A673 (cell line): ENCODE measurements around the gene RPS6KA2. TPM values are rescaled to one million over a fixed set of nuclear protein-coding genes. Genes with fewer than 3 reads are reported as not detected.
"Not testable (repeated sequence)": the region's sequence is repeated elsewhere in the genome, so short reads cannot be mapped to it uniquely, and the experiment has no call there.

Source experiments
- BruUV-seq: library from RNA; stranded (reverse); fragments of 400-500 nt; replicated peaks from 2 replicates; lab custom pipeline; 2021; lab: Mats Ljungman, UMichigan
- CTCF ChIA-PET: fragments of 300-600 bp; sonication (Branson Sonifier 250); formaldehyde crosslinking; loops from one replicate; lab custom pipeline; 2022; ENCODE audit warnings: antibody characterized with exemption; lab: Charles Lee
- POLR2A ChIA-PET: fragments of 300-600 bp; sonication (Branson Sonifier 250); formaldehyde crosslinking; loops from one replicate; lab custom pipeline; 2022; ENCODE audit warnings: antibody characterized with exemption; ENCODE audit not compliant: low non-redundant PET; lab: Charles Lee
- DNase-seq: peaks from one replicate; pipeline ENCODE4 v3.0.0-alpha.2; 2015; ENCODE audit warnings: low spot score
- H3K27ac ChIP-seq: fragments of 200-600 bp; sonication (generic); 2 replicates; pipeline ENCODE4 v1.5.1; 2016; ENCODE audit warnings: mixed run types, low read depth, mild to moderate bottlenecking, mixed read lengths, antibody characterized with exemption, low read length; ENCODE audit not compliant: poor library complexity, severe bottlenecking
- H3K27me3 ChIP-seq: fragments of 200-600 bp; sonication (generic); replicated peaks from 2 replicates; pipeline ENCODE4 v1.6.1; 2017; ENCODE audit warnings: mixed run types, low read depth, mild to moderate bottlenecking, mixed read lengths, antibody characterized with exemption, low read length; ENCODE audit not compliant: insufficient read depth, poor library complexity
- H3K36me3 ChIP-seq: fragments of 200-600 bp; sonication (generic); 2 replicates; pipeline ENCODE4 v1.6.1; 2016; ENCODE audit warnings: mixed run types, mild to moderate bottlenecking, mixed read lengths, antibody characterized with exemption, low read length; ENCODE audit not compliant: insufficient read depth, poor library complexity, severe bottlenecking
- H3K4me1 ChIP-seq: fragments of 200-600 bp; sonication (generic); 2 replicates; pipeline ENCODE4 v1.6.1; 2017; ENCODE audit warnings: mixed run types, mild to moderate bottlenecking, mixed read lengths, antibody characterized with exemption, low read length; ENCODE audit not compliant: insufficient read depth, poor library complexity, severe bottlenecking
- H3K4me3 ChIP-seq: fragments of 200-600 bp; sonication (generic); 2 replicates; pipeline ENCODE4 v1.5.1; 2016; ENCODE audit warnings: low read depth, mixed run types, mild to moderate bottlenecking, mixed read lengths, low read length; ENCODE audit not compliant: poor library complexity, severe bottlenecking
- H3K9me3 ChIP-seq: fragments of 200-600 bp; sonication (generic); 2 replicates; pipeline ENCODE4 v1.6.1; 2016; ENCODE audit warnings: mixed run types, low read depth, mild to moderate bottlenecking, mixed read lengths, antibody characterized with exemption, low read length; ENCODE audit not compliant: poor library complexity, severe bottlenecking
- CTCF ChIP-seq: fragments of 300-800, 200-600 bp; sonication (generic); conservative IDR thresholded peaks from 2 replicates; pipeline ENCODE4 v1.5.1; 2017; ENCODE audit warnings: low read depth, mild to moderate bottlenecking, antibody characterized with exemption, low read length, moderate library complexity, mixed read lengths
- EZH2 ChIP-seq: fragments of 200-600 bp; sonication (generic); IDR thresholded peaks from 2 replicates; pipeline ENCODE4 v1.6.1; 2017; ENCODE audit warnings: borderline replicate concordance, low read depth, mild to moderate bottlenecking, mixed read lengths, antibody characterized with exemption, low read length; ENCODE audit not compliant: poor library complexity, severe bottlenecking
- intact Hi-C: fragments of 100-400 bp; cut with micrococcal nuclease; formaldehyde crosslinking; loops from one replicate; pipeline ENCODE4 v1.10.0; 2022; ENCODE audit not compliant: unreplicated experiment
- total RNA-seq: library from RNA; stranded (reverse); gene quantifications from 2 replicates; pipeline ENCODE4 v1.2.3, GENCODE V29; 2021

RPS6KA2 gene
- total RNA-seq, 1 experiment from 2014 or later: 30.1 TPM

GRCh38 chr6:166386111-166386510, 240.9 kb downstream of the RPS6KA2 start:
- DNase-seq: no peak
- peaks cover 2% of the 10 kb centered on the region for H3K4me1 ChIP-seq
- no peaks in the 10 kb centered on the region for H3K9me3 ChIP-seq
- ChIA-PET POLR2A (interaction anchor here (0.6 kb wide), 1 partner anchor 55 kb away, joined by 3 read pairs; no protein-coding TSS in a partner anchor), CTCF (no interaction called here)
- no peak overlapping the region for H3K27ac ChIP-seq
- TF ChIP-seq EZH2 (no peak), CTCF (no peak)
- H3K27me3 ChIP-seq: no peaks in the 10 kb centered on the region
- no TSS peak for BruUV-seq
- H3K4me3 ChIP-seq: no peak overlapping the region
- no peaks in the 10 kb centered on the region for H3K36me3 ChIP-seq
- intact Hi-C loops: no loop called here

- DNase-seq, H3K4me1 ChIP-seq, H3K27me3 ChIP-seq, H3K36me3 ChIP-seq, H3K9me3 ChIP-seq, POLR2A ChIA-PET, CTCF ChIA-PET: not testable (repeated sequence)
- TF ChIP-seq CTCF: peak; percentile 31; the same call in 1 of the 2 replicates
- TSS peak; percentile 63 for BruUV-seq
- Histone ChIP-seq H3K4me3 (peak overlapping the region; percentile 86), H3K27ac (peak overlapping the region; percentile 89)
- intact Hi-C loops: loop anchor here (5.0 kb wide), 2 partner anchors 42 to 107 kb away; partner anchors contain the start of gene SFT2D1
These were observed 243.2 kb downstream of the RPS6KA2 start for GRCh38 chr6:166383802-166384363.

GRCh38 chr6:166382933-166383801, 243.9 kb downstream of the RPS6KA2 start, which contains the start of gene MPC1:
Gene MPC1 (minus strand): TSS chr6:166382940. CDS start chr6:166382876, 64 bp downstream.
- POLR2A ChIA-PET: no interaction called here
- Histone ChIP-seq H3K9me3 (no peaks in the 10 kb centered on the region), H3K27me3 (no peaks in the 10 kb centered on the region), H3K36me3 (no peaks in the 10 kb centered on the region), H3K27ac (peak within 1 kb of the TSS; percentile 89), H3K4me3 (peak within 1 kb of the TSS; percentile 86), H3K4me1 (peaks cover 4% of the 10 kb centered on the region)
- DNase-seq: peak; percentile 98
- no peak for TF ChIP-seq CTCF
- TF ChIP-seq EZH2: no peak
- CTCF ChIA-PET: no interaction called here
- no TSS peak for BruUV-seq
- intact Hi-C loops: loop anchor here (5.0 kb wide), 2 partner anchors 41 to 106 kb away; partner anchors contain the start of gene SFT2D1
